Heart left ventricle (tissue), 13 donors: ENCODE measurements around the gene EMID1.

Experiments used
- POLR2A ChIP-seq, 2 donors: fragments of 450-650 bp; IDR thresholded peaks; one replicate each; pipeline ENCODE4 v1.6.1; 2017; ENCODE audit warnings: antibody characterized with exemption in 2 of 2, mild to moderate bottlenecking in 2 of 2, moderate library complexity in 2 of 2
- TF ChIP-seq, protein P1 (sequence below), 12 donors: fragments of 200-600 bp; sonication (generic) in 4 of 12; IDR thresholded peaks; one replicate each; pipeline versions ENCODE4 v1.5.0 to v1.8.0; 2018 to 2022; ENCODE audit warnings: antibody characterized with exemption in 12 of 12, mild to moderate bottlenecking in 5 of 12
- donor health status: ischemic (EF 13 %, LVEDD 7.1; RV severe dilation, severe dysfunction).
- donor health status: DM: no; HTN: yes; CAD: no.
- donor health status: DM: no; HTN: no; CAD: no.
- donor health status: ischemic (EF 25% LVEDD 6.9; RV normal size, moderate dysfunction).
- donor health status: ischemic (EF 25% LVEDD 5.7; RV mildly dilated, moderate dysfunction).
- donor health status: ischemic (EF 35%, LVEDD 5.7; RV mildly dilated, moderate dysfunction).
- donor health status: nonischemic (EF 11% LVEDD 7.7; RV severe dilation, severe dysfunction).
- donor health status: DM: yes; HTN: yes; CAD: no.
- donor health status: PGD.
- donor health status: ischemic (EF 29% LVEDD 5.4; RV normal size, mild dysfunction).
- donor health status: nonischemic (EF 23%, LVEDD 6.1; RV moderate dilation, normal function).

DNA sequence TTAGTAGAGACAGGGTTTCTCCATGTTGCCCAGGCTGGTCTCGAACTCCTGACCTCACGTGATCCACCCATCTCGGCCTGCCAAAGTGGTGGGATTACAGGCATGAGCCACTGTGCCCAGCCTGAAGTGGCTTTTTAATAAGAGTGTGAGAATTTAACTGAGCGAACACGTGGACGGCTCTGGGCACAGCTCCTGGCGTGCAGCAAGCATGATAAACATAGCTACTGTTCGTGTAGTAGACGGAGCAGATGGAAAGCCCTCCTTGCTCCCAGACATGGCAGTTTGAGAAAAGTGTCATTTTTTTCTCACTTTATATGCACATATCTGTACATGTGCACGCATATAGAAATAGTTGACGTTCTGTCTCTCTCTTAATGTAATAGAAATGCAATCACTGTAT is 7.0 kb downstream of the EMID1 start:
- TF ChIP-seq, protein P1, sequence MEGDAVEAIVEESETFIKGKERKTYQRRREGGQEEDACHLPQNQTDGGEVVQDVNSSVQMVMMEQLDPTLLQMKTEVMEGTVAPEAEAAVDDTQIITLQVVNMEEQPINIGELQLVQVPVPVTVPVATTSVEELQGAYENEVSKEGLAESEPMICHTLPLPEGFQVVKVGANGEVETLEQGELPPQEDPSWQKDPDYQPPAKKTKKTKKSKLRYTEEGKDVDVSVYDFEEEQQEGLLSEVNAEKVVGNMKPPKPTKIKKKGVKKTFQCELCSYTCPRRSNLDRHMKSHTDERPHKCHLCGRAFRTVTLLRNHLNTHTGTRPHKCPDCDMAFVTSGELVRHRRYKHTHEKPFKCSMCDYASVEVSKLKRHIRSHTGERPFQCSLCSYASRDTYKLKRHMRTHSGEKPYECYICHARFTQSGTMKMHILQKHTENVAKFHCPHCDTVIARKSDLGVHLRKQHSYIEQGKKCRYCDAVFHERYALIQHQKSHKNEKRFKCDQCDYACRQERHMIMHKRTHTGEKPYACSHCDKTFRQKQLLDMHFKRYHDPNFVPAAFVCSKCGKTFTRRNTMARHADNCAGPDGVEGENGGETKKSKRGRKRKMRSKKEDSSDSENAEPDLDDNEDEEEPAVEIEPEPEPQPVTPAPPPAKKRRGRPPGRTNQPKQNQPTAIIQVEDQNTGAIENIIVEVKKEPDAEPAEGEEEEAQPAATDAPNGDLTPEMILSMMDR (IDR thresholded peaks at IDR 0.05) = no peak
- no peak for TF ChIP-seq POLR2A (IDR thresholded peaks at IDR 0.05)
